ENCODE results near the gene GNB5. TPM values are rescaled to one million over a fixed set of nuclear protein-coding genes. Genes with fewer than 3 reads are reported as not detected.

The GNB5 gene
- total RNA-seq, 1 donor from 2014 or later: 21.6 TPM

- DNase-seq (ENCODE audit: low read depth): no peak
Observed at GRCh38 chr15:52069559-52069958, 121.6 kb downstream of the GNB5 start.

GRCh38 chr15:52068004-52068615, 123.1 kb downstream of the GNB5 start:
- DNase-seq (ENCODE audit: low read depth): no peak

- no peak for DNase-seq (ENCODE audit: low read depth)
Observed at GRCh38 chr15:52067545-52067926, 123.7 kb downstream of the GNB5 start.

- DNase-seq (ENCODE audit: low read depth): no peak
Observed at GRCh38 chr15:52066842-52067544, 124.2 kb downstream of the GNB5 start.

Other genes with a start within 250 kb of the GNB5 start
- 26.6 and 35.0 TPM in 2 replicates for gene LEO1, start 219.6 kb downstream of the GNB5 start, total RNA-seq
- gene MAPK6, start 172.2 kb downstream of the GNB5 start, total RNA-seq: 84.6 and 119 TPM in 2 replicates
- gene BCL2L10, start 78.6 kb downstream of the GNB5 start, total RNA-seq: not detected in 2 replicates
- 0.31 and 0.64 TPM in 2 replicates for gene MYO5C, start 104.4 kb upstream of the GNB5 start, total RNA-seq

All from myocyte (in vitro differentiated cells).